Measurements from ENCODE around the gene UTP20.

Gene UTP20

GRCh38 chr12:101336437-101336836, 56.5 kb downstream of the UTP20 start:
- WGBS (ENCODE audit: extremely low coverage, insufficient coverage, insufficient read length), result no CpG with 5 or more reads among the region's 2 CpGs
- H2BK120ac ChIP-seq (ENCODE audit: insufficient read depth, low read length, poor library complexity), result no peak overlapping the region

GRCh38 chr12:101338087-101338486, 58.2 kb downstream of the UTP20 start:
- H3K14ac ChIP-seq (ENCODE audit: low read length), result no peak overlapping the region
- no peak overlapping the region for H3K4ac ChIP-seq (ENCODE audit: low read depth, low read length)
- no peak overlapping the region for H3K23ac ChIP-seq (ENCODE audit: low read length)
- no peaks in the 10 kb centered on the region for H3K9me3 ChIP-seq (ENCODE audit: insufficient read depth, low read depth, low read length)
- no peaks in the 10 kb centered on the region for H3K27me3 ChIP-seq (ENCODE audit: insufficient read depth, low read length)
- no peak for DNase-seq
- no peak overlapping the region for H3K4me3 ChIP-seq (ENCODE audit: low read depth, low read length)
- H2AK5ac ChIP-seq (ENCODE audit: low read length), result no peak overlapping the region
- H3K36me3 ChIP-seq (ENCODE audit: control insufficient read depth in 1 of 2, insufficient read depth in 2 of 2, low read length in 2 of 2), result peaks cover 3 to 5% of the 10 kb centered on the region in 2 experiments
- no peak overlapping the region for H2BK120ac ChIP-seq (ENCODE audit: insufficient read depth, low read length, poor library complexity)
- no peak overlapping the region for H3K4me2 ChIP-seq (ENCODE audit: low read length)
- no peak overlapping the region for H2AFZ ChIP-seq (ENCODE audit: insufficient read depth, low read length, poor library complexity)
- no peak overlapping the region for H4K12ac ChIP-seq (ENCODE audit: low read depth, low read length)
- H3K9ac ChIP-seq (ENCODE audit: low read length), result no peak overlapping the region
- no peak overlapping the region for H2BK5ac ChIP-seq (ENCODE audit: low read depth, low read length, poor library complexity)
- no peak overlapping the region for H2BK12ac ChIP-seq (ENCODE audit: low read length)
- no peak overlapping the region for H4K91ac ChIP-seq (ENCODE audit: low read depth, low read length)
- H3K79me2 ChIP-seq (ENCODE audit: control insufficient read depth, insufficient read depth, low read length, poor library complexity), result no peaks in the 10 kb centered on the region
- no peak overlapping the region for H3K27ac ChIP-seq (ENCODE audit: low read depth, low read length)
- no peak overlapping the region for H3K18ac ChIP-seq (ENCODE audit: low read length)
- WGBS (ENCODE audit: extremely low coverage, insufficient coverage, insufficient read length), result no CpG with 5 or more reads among the region's 4 CpGs
- H4K8ac ChIP-seq (ENCODE audit: low read depth, low read length), result no peak overlapping the region
- no peaks in the 10 kb centered on the region for H3K79me1 ChIP-seq (ENCODE audit: low read length)
- no peaks in the 10 kb centered on the region for H3K4me1 ChIP-seq (ENCODE audit: control insufficient read depth in 1 of 2, insufficient read depth in 2 of 2, low read length in 2 of 2)

More at GRCh38 chr12:101336437-101336836, 56.5 kb downstream of the UTP20 start:
- H3K18ac ChIP-seq (ENCODE audit: low read length), result no peak overlapping the region
- no peak overlapping the region for H2BK12ac ChIP-seq (ENCODE audit: low read length)
- no peak overlapping the region for H3K23ac ChIP-seq (ENCODE audit: low read length)
- H4K8ac ChIP-seq (ENCODE audit: low read depth, low read length), result no peak overlapping the region
- no peak overlapping the region for H4K91ac ChIP-seq (ENCODE audit: low read depth, low read length)
- H3K9ac ChIP-seq (ENCODE audit: low read length), result no peak overlapping the region
- no peak for DNase-seq
- no peaks in the 10 kb centered on the region for H3K79me2 ChIP-seq (ENCODE audit: control insufficient read depth, insufficient read depth, low read length, poor library complexity)
- H3K4me3 ChIP-seq (ENCODE audit: low read depth, low read length), result no peak overlapping the region
- H2AFZ ChIP-seq (ENCODE audit: insufficient read depth, low read length, poor library complexity), result no peak overlapping the region
- H2BK5ac ChIP-seq (ENCODE audit: low read depth, low read length, poor library complexity), result no peak overlapping the region
- H3K4me1 ChIP-seq (ENCODE audit: control insufficient read depth in 1 of 2, insufficient read depth in 2 of 2, low read length in 2 of 2), result no peaks in the 10 kb centered on the region
- H3K79me1 ChIP-seq (ENCODE audit: low read length), result no peaks in the 10 kb centered on the region
- no peak overlapping the region for H4K12ac ChIP-seq (ENCODE audit: low read depth, low read length)
- no peak overlapping the region for H3K14ac ChIP-seq (ENCODE audit: low read length)
- H3K27me3 ChIP-seq (ENCODE audit: insufficient read depth, low read length), result no peaks in the 10 kb centered on the region
- H3K4ac ChIP-seq (ENCODE audit: low read depth, low read length), result no peak overlapping the region
- no peak overlapping the region for H3K4me2 ChIP-seq (ENCODE audit: low read length)
- H3K27ac ChIP-seq (ENCODE audit: low read depth, low read length), result no peak overlapping the region
- peaks cover 3 to 5% of the 10 kb centered on the region in 2 experiments for H3K36me3 ChIP-seq (ENCODE audit: control insufficient read depth in 1 of 2, insufficient read depth in 2 of 2, low read length in 2 of 2)
- H3K9me3 ChIP-seq (ENCODE audit: insufficient read depth, low read depth, low read length), result no peaks in the 10 kb centered on the region
- H2AK5ac ChIP-seq (ENCODE audit: low read length), result no peak overlapping the region

- Histone ChIP-seq H3K27ac (ENCODE audit: low read depth, low read length) (no peak overlapping the region), H3K4ac (ENCODE audit: low read depth, low read length) (no peak overlapping the region), H3K4me1 (ENCODE audit: control insufficient read depth in 1 of 2, insufficient read depth in 2 of 2, low read length in 2 of 2) (no peaks in the 10 kb centered on the region), H3K9me3 (ENCODE audit: insufficient read depth, low read depth, low read length) (no peaks in the 10 kb centered on the region), H3K4me3 (ENCODE audit: low read depth, low read length) (no peak overlapping the region), H2AFZ (ENCODE audit: insufficient read depth, low read length, poor library complexity) (no peak overlapping the region), H3K9ac (ENCODE audit: low read length) (no peak overlapping the region), H3K79me1 (ENCODE audit: low read length) (no peaks in the 10 kb centered on the region), H3K23ac (ENCODE audit: low read length) (no peak overlapping the region), H4K91ac (ENCODE audit: low read depth, low read length) (no peak overlapping the region), H2BK12ac (ENCODE audit: low read length) (no peak overlapping the region), H3K79me2 (ENCODE audit: control insufficient read depth, insufficient read depth, low read length, poor library complexity) (no peaks in the 10 kb centered on the region), H4K12ac (ENCODE audit: low read depth, low read length) (no peak overlapping the region), H3K4me2 (ENCODE audit: low read length) (no peak overlapping the region), H3K14ac (ENCODE audit: low read length) (no peak overlapping the region), H4K8ac (ENCODE audit: low read depth, low read length) (no peak overlapping the region), H3K36me3 (ENCODE audit: control insufficient read depth in 1 of 2, insufficient read depth in 2 of 2, low read length in 2 of 2) (peaks cover 6 to 9% of the 10 kb centered on the region in 2 experiments), H2BK5ac (ENCODE audit: low read depth, low read length, poor library complexity) (no peak overlapping the region), H3K27me3 (ENCODE audit: insufficient read depth, low read length) (no peaks in the 10 kb centered on the region), H2AK5ac (ENCODE audit: low read length) (no peak overlapping the region), H3K18ac (ENCODE audit: low read length) (no peak overlapping the region), H2BK120ac (ENCODE audit: insufficient read depth, low read length, poor library complexity) (no peak overlapping the region)
- no peak for DNase-seq
- WGBS (ENCODE audit: extremely low coverage, insufficient coverage, insufficient read length), result no CpG with 5 or more reads among the region's 3 CpGs
Measured at GRCh38 chr12:101343893-101344292, 64.0 kb downstream of the UTP20 start.

GRCh38 chr12:101351682-101352081, 71.8 kb downstream of the UTP20 start:
- no peak overlapping the region for H3K23ac ChIP-seq (ENCODE audit: low read length)
- no CpG with 5 or more reads among the region's 4 CpGs for WGBS (ENCODE audit: extremely low coverage, insufficient coverage, insufficient read length)
- H4K91ac ChIP-seq (ENCODE audit: low read depth, low read length), result no peak overlapping the region

More at GRCh38 chr12:101351682-101352081, 71.8 kb downstream of the UTP20 start:
- no peak overlapping the region for H3K4me3 ChIP-seq (ENCODE audit: low read depth, low read length)
- no peaks in the 10 kb centered on the region for H3K79me2 ChIP-seq (ENCODE audit: control insufficient read depth, insufficient read depth, low read length, poor library complexity)
- H3K27ac ChIP-seq (ENCODE audit: low read depth, low read length), result no peak overlapping the region
- no peak overlapping the region for H3K14ac ChIP-seq (ENCODE audit: low read length)
- no peak overlapping the region for H2AFZ ChIP-seq (ENCODE audit: insufficient read depth, low read length, poor library complexity)
- no peaks in the 10 kb centered on the region for H3K4me1 ChIP-seq (ENCODE audit: control insufficient read depth in 1 of 2, insufficient read depth in 2 of 2, low read length in 2 of 2)
- H3K36me3 ChIP-seq (ENCODE audit: control insufficient read depth in 1 of 2, insufficient read depth in 2 of 2, low read length in 2 of 2), result peaks cover 8 to 11% of the 10 kb centered on the region in 2 experiments
- H2BK120ac ChIP-seq (ENCODE audit: insufficient read depth, low read length, poor library complexity), result no peak overlapping the region
- no peak for DNase-seq
- no peak overlapping the region for H4K8ac ChIP-seq (ENCODE audit: low read depth, low read length)
- H3K79me1 ChIP-seq (ENCODE audit: low read length), result no peaks in the 10 kb centered on the region
- no peak overlapping the region for H3K4ac ChIP-seq (ENCODE audit: low read depth, low read length)
- no peak overlapping the region for H3K9ac ChIP-seq (ENCODE audit: low read length)
- H3K9me3 ChIP-seq (ENCODE audit: insufficient read depth, low read depth, low read length), result no peaks in the 10 kb centered on the region
- H2BK5ac ChIP-seq (ENCODE audit: low read depth, low read length, poor library complexity), result no peak overlapping the region
- H3K27me3 ChIP-seq (ENCODE audit: insufficient read depth, low read length), result no peaks in the 10 kb centered on the region
- H3K18ac ChIP-seq (ENCODE audit: low read length), result no peak overlapping the region
- H2AK5ac ChIP-seq (ENCODE audit: low read length), result no peak overlapping the region
- H3K4me2 ChIP-seq (ENCODE audit: low read length), result no peak overlapping the region
- H4K12ac ChIP-seq (ENCODE audit: low read depth, low read length), result no peak overlapping the region
- no peak overlapping the region for H2BK12ac ChIP-seq (ENCODE audit: low read length)

All from trophoblast cell (in vitro differentiated cells and primary cell).